Mammary epithelial cell (primary cell): ENCODE results near the gene RPL26.

Experiments
- EZH2 ChIP-seq: IDR thresholded peaks from 2 replicates; pipeline ENCODE4 v1.6.1; 2012; ENCODE audit warnings: low read length, inconsistent platforms, borderline replicate concordance
- TF ChIP-seq, protein P1 (sequence below), 2 donors: IDR thresholded peaks in 1 of 2; conservative IDR thresholded peaks in 1 of 2; 2 replicates each; pipeline ENCODE4 v1.5.1; 2011 to 2012; ENCODE audit warnings: inconsistent platforms in 2 of 2, low read length in 2 of 2, mild to moderate bottlenecking in 2 of 2, control low read depth in 1 of 2, low read depth in 1 of 2; ENCODE audit not compliant: insufficient read depth in 1 of 2; ENCODE audit errors: extremely low read depth in 1 of 2

- no peak for TF ChIP-seq EZH2
- TF ChIP-seq, protein P1, sequence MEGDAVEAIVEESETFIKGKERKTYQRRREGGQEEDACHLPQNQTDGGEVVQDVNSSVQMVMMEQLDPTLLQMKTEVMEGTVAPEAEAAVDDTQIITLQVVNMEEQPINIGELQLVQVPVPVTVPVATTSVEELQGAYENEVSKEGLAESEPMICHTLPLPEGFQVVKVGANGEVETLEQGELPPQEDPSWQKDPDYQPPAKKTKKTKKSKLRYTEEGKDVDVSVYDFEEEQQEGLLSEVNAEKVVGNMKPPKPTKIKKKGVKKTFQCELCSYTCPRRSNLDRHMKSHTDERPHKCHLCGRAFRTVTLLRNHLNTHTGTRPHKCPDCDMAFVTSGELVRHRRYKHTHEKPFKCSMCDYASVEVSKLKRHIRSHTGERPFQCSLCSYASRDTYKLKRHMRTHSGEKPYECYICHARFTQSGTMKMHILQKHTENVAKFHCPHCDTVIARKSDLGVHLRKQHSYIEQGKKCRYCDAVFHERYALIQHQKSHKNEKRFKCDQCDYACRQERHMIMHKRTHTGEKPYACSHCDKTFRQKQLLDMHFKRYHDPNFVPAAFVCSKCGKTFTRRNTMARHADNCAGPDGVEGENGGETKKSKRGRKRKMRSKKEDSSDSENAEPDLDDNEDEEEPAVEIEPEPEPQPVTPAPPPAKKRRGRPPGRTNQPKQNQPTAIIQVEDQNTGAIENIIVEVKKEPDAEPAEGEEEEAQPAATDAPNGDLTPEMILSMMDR (conservative IDR thresholded peaks at IDR 0.05 in 1 of 2, IDR thresholded peaks at IDR 0.05 in 1 of 2; ENCODE audit: extremely low read depth in 1 of 2, insufficient read depth in 1 of 2, low read depth in 1 of 2, low read length in 2 of 2): no peak
Observed at GRCh38 chr17:8421571-8421970, 38.6 kb upstream of the RPL26 start.
